ENCODE results near the gene AJUBA.

AJUBA gene

DNA sequence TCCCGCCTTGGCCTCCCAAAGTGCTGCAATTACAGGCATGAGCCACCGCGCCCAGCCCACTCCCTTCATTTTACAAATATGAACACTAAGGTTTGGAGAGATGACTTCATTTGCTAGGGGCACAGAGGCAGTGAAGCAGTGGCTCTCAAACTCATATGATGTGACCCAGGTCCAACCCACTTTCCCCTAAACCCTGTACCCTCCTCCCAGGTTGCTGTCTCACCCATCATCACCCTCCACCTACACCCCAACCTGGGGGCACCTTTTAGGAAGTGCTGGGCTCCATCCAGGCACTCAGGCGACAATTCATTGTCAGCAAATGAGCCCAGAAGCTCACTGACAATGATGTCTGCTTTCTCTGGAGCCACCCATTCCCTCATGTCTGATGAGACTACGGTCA is 58.6 kb downstream of the AJUBA start:
- H3K4me3 ChIP-seq (ENCODE audit: low read length): no peak overlapping the region
- TF ChIP-seq, protein P1, sequence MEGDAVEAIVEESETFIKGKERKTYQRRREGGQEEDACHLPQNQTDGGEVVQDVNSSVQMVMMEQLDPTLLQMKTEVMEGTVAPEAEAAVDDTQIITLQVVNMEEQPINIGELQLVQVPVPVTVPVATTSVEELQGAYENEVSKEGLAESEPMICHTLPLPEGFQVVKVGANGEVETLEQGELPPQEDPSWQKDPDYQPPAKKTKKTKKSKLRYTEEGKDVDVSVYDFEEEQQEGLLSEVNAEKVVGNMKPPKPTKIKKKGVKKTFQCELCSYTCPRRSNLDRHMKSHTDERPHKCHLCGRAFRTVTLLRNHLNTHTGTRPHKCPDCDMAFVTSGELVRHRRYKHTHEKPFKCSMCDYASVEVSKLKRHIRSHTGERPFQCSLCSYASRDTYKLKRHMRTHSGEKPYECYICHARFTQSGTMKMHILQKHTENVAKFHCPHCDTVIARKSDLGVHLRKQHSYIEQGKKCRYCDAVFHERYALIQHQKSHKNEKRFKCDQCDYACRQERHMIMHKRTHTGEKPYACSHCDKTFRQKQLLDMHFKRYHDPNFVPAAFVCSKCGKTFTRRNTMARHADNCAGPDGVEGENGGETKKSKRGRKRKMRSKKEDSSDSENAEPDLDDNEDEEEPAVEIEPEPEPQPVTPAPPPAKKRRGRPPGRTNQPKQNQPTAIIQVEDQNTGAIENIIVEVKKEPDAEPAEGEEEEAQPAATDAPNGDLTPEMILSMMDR (conservative IDR thresholded peaks at IDR 0.05; ENCODE audit: low read depth, low read length): no peak
- no peak for DNase-seq (ENCODE audit: low read depth)

DNA sequence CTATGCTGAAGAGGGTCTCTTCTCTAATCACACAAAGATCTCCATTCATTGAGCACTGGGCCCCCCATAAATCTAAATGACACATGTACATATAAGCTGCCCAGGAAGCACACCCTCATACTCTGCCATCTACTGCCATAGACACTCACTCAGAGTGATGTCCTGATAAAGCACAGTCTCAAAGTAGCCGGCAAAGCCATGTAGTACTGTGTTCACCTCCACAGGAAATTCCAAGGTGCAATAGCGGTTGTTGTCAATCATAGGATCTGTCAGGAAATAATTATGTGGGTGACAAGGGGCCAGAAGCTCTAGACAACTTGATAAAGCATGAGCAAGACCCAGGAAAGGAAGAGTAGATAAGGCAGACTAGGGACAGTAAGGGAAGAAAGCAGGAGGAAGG is 60.1 kb downstream of the AJUBA start:
- DNase-seq (ENCODE audit: low read depth): no peak
- TF ChIP-seq, protein P1 (conservative IDR thresholded peaks at IDR 0.05; ENCODE audit: low read depth, low read length): no peak
- H3K4me3 ChIP-seq (ENCODE audit: low read length): no peak overlapping the region
